ENCODE measurements around the gene RTL3.

- TF ChIP-seq CREB3 (tag; conservative IDR thresholded peaks at IDR 0.05; ENCODE audit: low read depth) = no peak
- TF ChIP-seq, protein P1, sequence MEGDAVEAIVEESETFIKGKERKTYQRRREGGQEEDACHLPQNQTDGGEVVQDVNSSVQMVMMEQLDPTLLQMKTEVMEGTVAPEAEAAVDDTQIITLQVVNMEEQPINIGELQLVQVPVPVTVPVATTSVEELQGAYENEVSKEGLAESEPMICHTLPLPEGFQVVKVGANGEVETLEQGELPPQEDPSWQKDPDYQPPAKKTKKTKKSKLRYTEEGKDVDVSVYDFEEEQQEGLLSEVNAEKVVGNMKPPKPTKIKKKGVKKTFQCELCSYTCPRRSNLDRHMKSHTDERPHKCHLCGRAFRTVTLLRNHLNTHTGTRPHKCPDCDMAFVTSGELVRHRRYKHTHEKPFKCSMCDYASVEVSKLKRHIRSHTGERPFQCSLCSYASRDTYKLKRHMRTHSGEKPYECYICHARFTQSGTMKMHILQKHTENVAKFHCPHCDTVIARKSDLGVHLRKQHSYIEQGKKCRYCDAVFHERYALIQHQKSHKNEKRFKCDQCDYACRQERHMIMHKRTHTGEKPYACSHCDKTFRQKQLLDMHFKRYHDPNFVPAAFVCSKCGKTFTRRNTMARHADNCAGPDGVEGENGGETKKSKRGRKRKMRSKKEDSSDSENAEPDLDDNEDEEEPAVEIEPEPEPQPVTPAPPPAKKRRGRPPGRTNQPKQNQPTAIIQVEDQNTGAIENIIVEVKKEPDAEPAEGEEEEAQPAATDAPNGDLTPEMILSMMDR (IDR thresholded peaks at IDR 0.05 in 2 of 3, conservative IDR thresholded peaks at IDR 0.05 in 1 of 3; ENCODE audit: insufficient read depth in 2 of 3, low read depth in 1 of 3, low read length in 3 of 3) = no peak
- TF ChIP-seq TBP (optimal IDR thresholded peaks at IDR 0.05; ENCODE audit: low read depth, low read length) = no peak
- no peak for TF ChIP-seq POLR2AphosphoS5 (IDR thresholded peaks at IDR 0.05; ENCODE audit: control insufficient read depth, insufficient read depth, low read depth, low read length)
- no peak for TF ChIP-seq BDP1 (IDR thresholded peaks at IDR 0.05; ENCODE audit: insufficient read depth, insufficient read length)
- no peak for TF ChIP-seq RFX5 (IDR thresholded peaks at IDR 0.05; ENCODE audit: low read depth, low read length)
- no peak for TF ChIP-seq CHD1 (IDR thresholded peaks at IDR 0.05; ENCODE audit: low read length)
- TF ChIP-seq U2AF2 (optimal IDR thresholded peaks at IDR 0.05; ENCODE audit: low read depth, low read length) = no peak
- TF ChIP-seq ATF3 (IDR thresholded peaks at IDR 0.05) = no peak
- no peak for TF ChIP-seq ATF3 (CRISPR knock-in tag; conservative IDR thresholded peaks at IDR 0.05)
- no peak for TF ChIP-seq POLR2A (conservative IDR thresholded peaks at IDR 0.05)
- TF ChIP-seq HDGF (IDR thresholded peaks at IDR 0.05) = no peak
- TF ChIP-seq MAFG (tag; conservative IDR thresholded peaks at IDR 0.05) = no peak
- no peak for TF ChIP-seq ZFP36 (IDR thresholded peaks at IDR 0.05; ENCODE audit: low read depth, low read length, partially characterized antibody)
Observed at GRCh38 chrX:78624426-78624825, 34.7 kb downstream of the RTL3 start.

All from K562 (cell line).